DOHH2 (cell line): ENCODE measurements around the gene FN3KRP.

ENCODE experiments used
- H3F3A ChIP-seq: fragments of 200-600 bp; sonication (generic), shearing (Covaris generic); 2 replicates; pipeline ENCODE4 v1.6.0; 2016; ENCODE audit warnings: antibody characterized with exemption, mild to moderate bottlenecking; ENCODE audit not compliant: control insufficient read depth, insufficient read depth
- H3K27ac ChIP-seq: fragments of 200-600 bp; sonication (generic); 2 replicates; pipeline ENCODE4 v1.5.1; 2014; ENCODE audit warnings: low read depth, mild to moderate bottlenecking, low read length, moderate library complexity
- H3K27me3 ChIP-seq: fragments of 200-600 bp; sonication (generic); 2 replicates; pipeline ENCODE4 v1.6.1; 2014; ENCODE audit warnings: mild to moderate bottlenecking, low read length, mixed read lengths; ENCODE audit not compliant: control insufficient read depth
- H3K36me3 ChIP-seq: fragments of 200-600 bp; sonication (generic); 2 replicates; pipeline ENCODE4 v1.6.1; 2014; ENCODE audit warnings: mild to moderate bottlenecking, low read length, moderate library complexity, mixed read lengths; ENCODE audit not compliant: control insufficient read depth
- H3K4me1 ChIP-seq: fragments of 200-600 bp; sonication (generic); 2 replicates; pipeline ENCODE4 v1.6.1; 2014; ENCODE audit warnings: mild to moderate bottlenecking, low read length, mixed read lengths; ENCODE audit not compliant: control insufficient read depth
- H3K4me2 ChIP-seq: fragments of 200-600 bp; sonication (generic); 2 replicates; pipeline ENCODE4 v1.6.0; 2014; ENCODE audit warnings: mild to moderate bottlenecking, low read length, moderate library complexity
- H3K4me3 ChIP-seq: fragments of 200-600 bp; sonication (generic); 2 replicates; pipeline ENCODE4 v1.5.1; 2014; ENCODE audit warnings: mild to moderate bottlenecking, low read length, mixed read lengths
- H3K79me2 ChIP-seq: fragments of 200-600 bp; sonication (generic); 2 replicates; pipeline ENCODE4 v1.6.1; 2014; ENCODE audit warnings: mild to moderate bottlenecking, low read length, mixed read lengths; ENCODE audit not compliant: control insufficient read depth
- H3K9me2 ChIP-seq: fragments of 200-600 bp; sonication (generic); replicated peaks from 2 replicates; pipeline ENCODE4 v1.6.1; 2014; ENCODE audit warnings: mild to moderate bottlenecking, low read length, mixed read lengths; ENCODE audit not compliant: control insufficient read depth
- H3K9me3 ChIP-seq: fragments of 200-600 bp; sonication (generic); 2 replicates; pipeline ENCODE4 v1.6.1; 2014; ENCODE audit warnings: antibody characterized with exemption, low read length, mixed read lengths; ENCODE audit not compliant: control insufficient read depth, insufficient read depth
- H4K20me1 ChIP-seq: fragments of 200-600 bp; sonication (generic); 2 replicates; pipeline ENCODE4 v1.6.0; 2014; ENCODE audit warnings: low read depth, mild to moderate bottlenecking, antibody characterized with exemption, low read length, moderate library complexity; ENCODE audit not compliant: control insufficient read depth, insufficient read depth
- EZH2phosphoT487 ChIP-seq: fragments of 200-600 bp; sonication (generic); IDR thresholded peaks from 2 replicates; pipeline ENCODE4 v1.6.1; 2017; ENCODE audit warnings: borderline replicate concordance, mild to moderate bottlenecking, antibody characterized with exemption, low read length, moderate library complexity, mixed read lengths
- TF ChIP-seq, protein P1 (sequence below): fragments of 200-600 bp; sonication (generic); IDR thresholded peaks from one replicate; pipeline ENCODE4 v1.5.1; 2014; ENCODE audit warnings: antibody characterized with exemption, mild to moderate bottlenecking, low read depth, low read length; ENCODE audit not compliant: poor library complexity, severe bottlenecking

Gene FN3KRP

DNA sequence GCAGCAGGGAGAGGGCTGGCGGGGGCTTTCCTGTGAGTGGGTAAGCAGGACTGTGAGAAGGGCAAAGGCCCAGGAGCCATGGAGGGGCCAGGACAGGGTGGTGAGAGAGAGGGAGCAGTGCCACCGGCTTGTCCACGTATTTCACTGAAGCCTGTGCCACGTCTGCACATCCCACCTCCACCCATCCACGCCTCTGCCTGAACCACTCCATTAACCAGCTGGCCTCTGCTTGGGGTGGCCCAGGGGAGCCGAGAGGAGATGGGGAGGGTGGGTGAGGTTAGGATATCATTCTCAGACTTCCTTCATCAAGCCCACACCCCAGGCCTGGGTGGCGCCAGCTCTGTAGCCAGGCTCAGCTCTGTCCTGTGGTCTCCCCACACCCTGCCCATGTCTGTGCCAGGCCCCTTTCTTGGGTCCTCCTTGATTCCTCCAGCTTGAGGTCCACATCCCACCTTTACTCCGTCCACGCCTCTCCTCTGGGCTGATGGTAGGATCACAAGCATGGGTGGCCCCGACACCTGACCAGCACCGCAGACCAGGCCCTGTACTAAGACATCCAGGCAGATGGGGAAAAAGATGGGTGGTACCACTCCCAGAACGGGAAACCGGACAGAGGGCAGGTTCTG, 15.7 kb downstream of the FN3KRP start:
- Histone ChIP-seq H3K27me3 (no peaks in the 10 kb centered on the region), H3K9me3 (peaks cover 19% of the 10 kb centered on the region), H3K4me3 (no peak overlapping the region), H3K4me1 (no peaks in the 10 kb centered on the region), H3K36me3 (peaks cover 46% of the 10 kb centered on the region), H3K79me2 (no peaks in the 10 kb centered on the region), H3F3A (no peaks in the 10 kb centered on the region), H4K20me1 (no peaks in the 10 kb centered on the region), H3K9me2 (no peaks in the 10 kb centered on the region), H3K27ac (no peak overlapping the region), H3K4me2 (no peak overlapping the region)
- TF ChIP-seq, protein P1, sequence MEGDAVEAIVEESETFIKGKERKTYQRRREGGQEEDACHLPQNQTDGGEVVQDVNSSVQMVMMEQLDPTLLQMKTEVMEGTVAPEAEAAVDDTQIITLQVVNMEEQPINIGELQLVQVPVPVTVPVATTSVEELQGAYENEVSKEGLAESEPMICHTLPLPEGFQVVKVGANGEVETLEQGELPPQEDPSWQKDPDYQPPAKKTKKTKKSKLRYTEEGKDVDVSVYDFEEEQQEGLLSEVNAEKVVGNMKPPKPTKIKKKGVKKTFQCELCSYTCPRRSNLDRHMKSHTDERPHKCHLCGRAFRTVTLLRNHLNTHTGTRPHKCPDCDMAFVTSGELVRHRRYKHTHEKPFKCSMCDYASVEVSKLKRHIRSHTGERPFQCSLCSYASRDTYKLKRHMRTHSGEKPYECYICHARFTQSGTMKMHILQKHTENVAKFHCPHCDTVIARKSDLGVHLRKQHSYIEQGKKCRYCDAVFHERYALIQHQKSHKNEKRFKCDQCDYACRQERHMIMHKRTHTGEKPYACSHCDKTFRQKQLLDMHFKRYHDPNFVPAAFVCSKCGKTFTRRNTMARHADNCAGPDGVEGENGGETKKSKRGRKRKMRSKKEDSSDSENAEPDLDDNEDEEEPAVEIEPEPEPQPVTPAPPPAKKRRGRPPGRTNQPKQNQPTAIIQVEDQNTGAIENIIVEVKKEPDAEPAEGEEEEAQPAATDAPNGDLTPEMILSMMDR = no peak

DNA sequence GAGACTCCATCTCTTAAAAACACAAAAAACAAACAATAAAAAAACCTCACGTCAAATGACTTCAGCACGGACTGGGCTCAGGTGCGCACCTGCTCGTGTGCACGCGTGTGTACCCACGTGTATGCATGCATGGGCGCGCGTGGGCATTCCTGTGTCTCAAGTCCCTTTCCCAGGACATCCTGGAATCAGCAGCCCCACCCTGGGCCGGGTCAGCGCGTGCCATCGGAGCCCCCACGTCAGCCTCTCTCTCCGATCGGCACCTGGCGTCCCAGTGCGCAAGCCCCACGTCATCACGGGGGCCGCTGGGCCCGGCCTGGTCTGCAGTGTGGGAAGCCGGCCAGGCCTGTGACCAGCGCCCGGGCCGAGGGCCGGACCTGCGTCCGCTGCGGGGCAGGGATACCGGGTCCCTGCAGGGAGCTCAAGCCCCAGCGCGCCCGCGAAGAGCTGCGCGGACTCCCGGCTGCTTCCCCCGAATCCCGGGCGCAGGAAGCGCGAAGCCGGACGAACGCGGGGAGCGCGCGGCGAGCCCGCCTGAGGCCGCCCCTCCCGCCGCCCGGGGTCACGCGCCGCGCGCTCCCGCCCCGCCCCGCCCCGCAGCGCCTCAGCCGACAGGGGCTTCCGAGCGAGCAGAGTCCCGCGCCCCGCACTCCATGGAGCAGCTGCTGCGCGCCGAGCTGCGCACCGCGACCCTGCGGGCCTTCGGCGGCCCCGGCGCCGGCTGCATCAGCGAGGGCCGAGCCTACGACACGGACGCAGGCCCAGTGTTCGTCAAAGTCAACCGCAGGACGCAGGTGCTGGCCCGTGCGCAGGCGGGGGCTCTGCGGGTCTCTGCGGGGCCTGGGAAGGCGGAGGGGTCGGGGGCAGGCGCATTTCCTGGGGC, 18.7 kb downstream of the FN3KRP start, which contains the start of gene FN3K:
FN3K (plus strand) TSS at position 629 of the 880 bp plus-strand sequence; CDS start at position 651, 22 bp downstream.
- H3K9me3 ChIP-seq = peaks cover 24% of the 10 kb centered on the region
- H3K9me2 ChIP-seq = no peaks in the 10 kb centered on the region
- H3K4me3 ChIP-seq = no peak within 1 kb of the TSS
- TF ChIP-seq EZH2phosphoT487 = no peak
- TF ChIP-seq, protein P1 = no peak
- H3K27ac ChIP-seq = no peak within 1 kb of the TSS
- no peak within 1 kb of the TSS for H3K4me2 ChIP-seq
- peaks cover 31% of the 10 kb centered on the region for H3K36me3 ChIP-seq
- no peaks in the 10 kb centered on the region for H4K20me1 ChIP-seq
- no peaks in the 10 kb centered on the region for H3K27me3 ChIP-seq
- H3F3A ChIP-seq = no peaks in the 10 kb centered on the region
- H3K4me1 ChIP-seq = no peaks in the 10 kb centered on the region
- H3K79me2 ChIP-seq = no peaks in the 10 kb centered on the region

DNA sequence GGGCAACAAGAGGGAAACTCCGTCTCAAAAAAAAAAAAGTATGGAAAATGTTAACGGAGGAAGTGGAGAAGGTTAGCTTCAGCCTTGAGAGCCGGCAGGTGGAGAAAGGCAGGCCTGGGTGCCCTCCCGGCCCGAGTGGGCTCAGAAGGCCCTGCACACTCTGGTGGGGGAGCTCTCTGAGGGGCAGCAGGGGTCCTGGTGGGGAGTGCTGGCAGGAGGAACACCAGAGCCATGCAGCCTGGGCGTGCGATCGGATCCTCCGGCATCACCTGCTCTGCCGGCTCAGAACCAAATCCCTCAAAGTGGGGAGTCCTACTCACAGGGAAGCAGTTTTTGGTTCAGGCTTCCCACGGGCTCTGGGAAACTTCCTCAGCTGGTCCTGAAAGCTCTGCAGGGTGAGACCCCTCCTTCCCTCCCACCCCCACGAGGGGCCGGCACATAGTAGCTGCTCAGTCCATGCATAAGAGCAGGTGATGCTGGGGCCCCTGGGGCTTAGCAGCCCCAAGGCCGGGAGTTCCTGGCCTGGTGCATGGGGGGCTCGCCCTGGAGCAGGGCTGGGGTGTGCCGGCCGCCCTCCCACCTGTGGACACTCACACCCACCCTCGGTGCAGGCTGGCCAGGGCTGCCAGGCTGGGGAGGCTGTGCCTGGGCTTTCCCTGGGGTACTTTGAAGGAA, 20.1 kb downstream of the FN3KRP start:
- Histone ChIP-seq H3K4me3 (no peak overlapping the region), H4K20me1 (no peaks in the 10 kb centered on the region), H3K36me3 (peaks cover 37% of the 10 kb centered on the region), H3K4me1 (no peaks in the 10 kb centered on the region), H3K4me2 (no peak overlapping the region), H3K9me2 (no peaks in the 10 kb centered on the region), H3K27ac (no peak overlapping the region), H3F3A (no peaks in the 10 kb centered on the region), H3K27me3 (no peaks in the 10 kb centered on the region), H3K9me3 (peaks cover 36% of the 10 kb centered on the region), H3K79me2 (no peaks in the 10 kb centered on the region)
- TF ChIP-seq EZH2phosphoT487 = no peak
- TF ChIP-seq, protein P1 = no peak
